ENCODE measurements around the gene CLIC1. TPM values are rescaled to one million over a fixed set of nuclear protein-coding genes. Genes with fewer than 3 reads are reported as not detected.

The CLIC1 gene
- total RNA-seq, 1 experiment from 2014 or later, result 374 TPM

DNA sequence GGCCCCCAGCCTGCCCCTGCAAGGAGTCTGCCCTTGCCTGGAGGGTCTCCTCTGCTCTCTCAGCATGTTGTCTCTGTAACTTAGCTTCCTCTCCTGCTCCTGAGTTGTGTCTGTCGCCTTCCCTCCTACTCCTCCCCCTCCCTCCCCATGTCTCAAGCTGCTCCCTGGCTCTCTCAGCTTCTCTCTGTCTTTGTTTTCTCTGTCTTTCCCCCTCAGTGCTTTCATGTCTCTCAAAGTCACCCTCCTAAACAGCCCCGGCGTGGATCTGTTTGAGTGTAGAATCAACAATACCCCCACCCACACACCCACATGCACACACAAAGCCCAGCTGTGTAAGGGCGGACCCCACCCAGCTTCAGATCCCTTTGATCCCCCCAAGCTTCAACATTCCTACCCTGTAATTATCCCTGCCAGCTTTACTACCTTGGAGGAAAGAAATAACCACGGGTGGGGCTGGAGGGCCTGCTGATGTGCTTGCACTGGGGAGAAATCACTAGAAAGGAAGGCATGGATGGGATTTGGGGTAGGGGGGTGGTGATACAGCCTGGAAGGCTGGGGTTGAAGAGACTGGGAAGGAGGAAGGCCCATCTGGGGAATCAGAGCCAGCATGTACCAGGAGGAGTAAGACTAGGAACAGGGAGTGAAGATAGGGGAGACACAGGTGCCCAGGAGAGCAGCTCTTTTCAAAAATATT, 22.2 kb downstream of the CLIC1 start:
- Mint-ChIP-seq H3K4me3 (ENCODE audit: unreplicated experiment) (peak overlapping the region; percentile 65), H3K27me3 (ENCODE audit: insufficient read depth, unreplicated experiment) (no peaks in the 10 kb centered on the region), H3K27ac (ENCODE audit: unreplicated experiment) (peak overlapping the region; percentile 98), H3K4me1 (ENCODE audit: low read depth, unreplicated experiment) (peaks cover 50% of the 10 kb centered on the region), H3K36me3 (ENCODE audit: insufficient read depth, unreplicated experiment) (peaks cover 5% of the 10 kb centered on the region), H3K9me3 (ENCODE audit: unreplicated experiment) (no peaks in the 10 kb centered on the region)
- no peaks in the 10 kb centered on the region for H3K27me3 ChIP-seq (replicated peaks; ENCODE audit: control insufficient read depth, insufficient read depth, low read length)
- peak; percentile 52 to 77 for DNase-seq
- BruUV-seq (replicated peaks), result no TSS peak
- intact Hi-C loops (cut with micrococcal nuclease; ENCODE audit: unreplicated experiment), result no loop called here
- TF ChIP-seq, protein P1, sequence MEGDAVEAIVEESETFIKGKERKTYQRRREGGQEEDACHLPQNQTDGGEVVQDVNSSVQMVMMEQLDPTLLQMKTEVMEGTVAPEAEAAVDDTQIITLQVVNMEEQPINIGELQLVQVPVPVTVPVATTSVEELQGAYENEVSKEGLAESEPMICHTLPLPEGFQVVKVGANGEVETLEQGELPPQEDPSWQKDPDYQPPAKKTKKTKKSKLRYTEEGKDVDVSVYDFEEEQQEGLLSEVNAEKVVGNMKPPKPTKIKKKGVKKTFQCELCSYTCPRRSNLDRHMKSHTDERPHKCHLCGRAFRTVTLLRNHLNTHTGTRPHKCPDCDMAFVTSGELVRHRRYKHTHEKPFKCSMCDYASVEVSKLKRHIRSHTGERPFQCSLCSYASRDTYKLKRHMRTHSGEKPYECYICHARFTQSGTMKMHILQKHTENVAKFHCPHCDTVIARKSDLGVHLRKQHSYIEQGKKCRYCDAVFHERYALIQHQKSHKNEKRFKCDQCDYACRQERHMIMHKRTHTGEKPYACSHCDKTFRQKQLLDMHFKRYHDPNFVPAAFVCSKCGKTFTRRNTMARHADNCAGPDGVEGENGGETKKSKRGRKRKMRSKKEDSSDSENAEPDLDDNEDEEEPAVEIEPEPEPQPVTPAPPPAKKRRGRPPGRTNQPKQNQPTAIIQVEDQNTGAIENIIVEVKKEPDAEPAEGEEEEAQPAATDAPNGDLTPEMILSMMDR (IDR thresholded peaks at IDR 0.05; ENCODE audit: insufficient read depth in 1 of 2, low read depth in 1 of 2, low read length in 1 of 2, severe bottlenecking in 1 of 2, unreplicated experiment in 1 of 2), result no peak
- H3K4me3 ChIP-seq (ENCODE audit: low read depth, low read length), result 0 out of 2 replicates have a peak overlapping the region, but pooled peaks have one; percentile 5
- peaks cover 44% of the 10 kb centered on the region for H3K4me1 ChIP-seq
- H3K9me3 ChIP-seq, result no peaks in the 10 kb centered on the region
- CTCF ChIA-PET, result interaction anchor here (0.7 to 1.7 kb wide), 5 partner anchors 15 to 93 kb away, joined by 3 to 6 read pairs (median 4); partner anchors contain the start of genes DDAH2 and LSM2
- POLR2A ChIA-PET, result interaction anchor here (0.8 to 1.9 kb wide), 6 partner anchors 11 to 149 kb away, joined by 3 to 11 read pairs (median 6); partner anchors contain the start of genes ABHD16A, CLIC1, HSPA1B and NEU1
- no peaks in the 10 kb centered on the region for H3K36me3 ChIP-seq (ENCODE audit: control insufficient read depth, insufficient read depth, low read length)

GRCh38 chr6:31713465-31713864, 22.9 kb downstream of the CLIC1 start:
- Mint-ChIP-seq H3K27me3 (ENCODE audit: insufficient read depth, unreplicated experiment) (no peaks in the 10 kb centered on the region), H3K36me3 (ENCODE audit: insufficient read depth, unreplicated experiment) (peaks cover 5% of the 10 kb centered on the region), H3K4me1 (ENCODE audit: low read depth, unreplicated experiment) (peaks cover 44% of the 10 kb centered on the region), H3K27ac (ENCODE audit: unreplicated experiment) (peak overlapping the region; percentile 98), H3K9me3 (ENCODE audit: unreplicated experiment) (no peaks in the 10 kb centered on the region), H3K4me3 (ENCODE audit: unreplicated experiment) (peak overlapping the region; percentile 65)
- Histone ChIP-seq H3K4me3 (ENCODE audit: low read depth, low read length) (no peak overlapping the region), H3K9me3 (no peaks in the 10 kb centered on the region), H3K4me1 (peaks cover 38% of the 10 kb centered on the region), H3K36me3 (ENCODE audit: control insufficient read depth, insufficient read depth, low read length) (no peaks in the 10 kb centered on the region), H3K27me3 (replicated peaks; ENCODE audit: control insufficient read depth, insufficient read depth, low read length) (no peaks in the 10 kb centered on the region)
- no peak for DNase-seq
- CTCF ChIA-PET, result interaction anchor here (1.0 to 1.7 kb wide), 4 partner anchors 16 to 93 kb away, joined by 3 to 6 read pairs (median 4); partner anchors contain the start of genes DDAH2 and LSM2
- BruUV-seq (replicated peaks), result no TSS peak
- intact Hi-C loops (cut with micrococcal nuclease; ENCODE audit: unreplicated experiment), result no loop called here
- POLR2A ChIA-PET, result interaction anchor here (0.9 to 1.9 kb wide), 3 partner anchors 10 to 149 kb away, joined by 5 to 11 read pairs (median 7); partner anchors contain the start of genes ABHD16A and NEU1
- TF ChIP-seq, protein P1 (IDR thresholded peaks at IDR 0.05; ENCODE audit: insufficient read depth in 1 of 2, low read depth in 1 of 2, low read length in 1 of 2, severe bottlenecking in 1 of 2, unreplicated experiment in 1 of 2), result no peak

DNA sequence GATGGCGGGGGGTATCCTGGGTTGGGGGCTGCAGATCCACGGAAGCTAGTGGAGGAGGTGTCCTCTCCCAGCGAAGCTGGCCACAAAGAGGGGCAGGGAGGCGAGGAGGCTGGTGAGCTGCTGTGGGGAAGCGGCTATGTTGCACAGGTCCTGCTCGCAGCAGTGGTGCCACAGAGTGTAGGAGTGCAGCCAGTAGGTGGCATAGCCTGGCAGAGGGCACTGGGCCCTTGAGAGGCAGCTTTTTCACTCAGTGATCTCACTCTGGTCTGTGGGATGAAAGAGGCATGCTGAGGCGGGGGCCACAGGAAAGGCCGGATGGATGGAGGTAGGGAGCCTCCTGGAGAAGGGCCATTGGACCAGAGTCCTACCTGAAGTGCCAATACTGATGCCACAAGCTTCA, 24.0 kb downstream of the CLIC1 start:
- H3K36me3 Mint-ChIP-seq (ENCODE audit: insufficient read depth, unreplicated experiment), result peaks cover 5% of the 10 kb centered on the region
- H3K27me3 Mint-ChIP-seq (ENCODE audit: insufficient read depth, unreplicated experiment), result no peaks in the 10 kb centered on the region
- no peaks in the 10 kb centered on the region for H3K9me3 Mint-ChIP-seq (ENCODE audit: unreplicated experiment)
- H3K4me3 Mint-ChIP-seq (ENCODE audit: unreplicated experiment), result peak overlapping the region; percentile 34
- no peaks in the 10 kb centered on the region for H3K27me3 ChIP-seq (replicated peaks; ENCODE audit: control insufficient read depth, insufficient read depth, low read length)
- DNase-seq, result no peak
- BruUV-seq (replicated peaks), result no TSS peak
- H3K4me3 ChIP-seq (ENCODE audit: low read depth, low read length), result no peak overlapping the region
- no peaks in the 10 kb centered on the region for H3K36me3 ChIP-seq (ENCODE audit: control insufficient read depth, insufficient read depth, low read length)
- ChIA-PET POLR2A (no interaction called here), CTCF (interaction anchor here (1.0 kb wide), 1 partner anchor 57 kb away, joined by 3 read pairs; no protein-coding TSS in a partner anchor)
- H3K9me3 ChIP-seq, result no peaks in the 10 kb centered on the region
- H3K4me1 Mint-ChIP-seq (ENCODE audit: low read depth, unreplicated experiment), result peaks cover 32% of the 10 kb centered on the region
- peaks cover 26% of the 10 kb centered on the region for H3K4me1 ChIP-seq
- peak overlapping the region; percentile 47 for H3K27ac Mint-ChIP-seq (ENCODE audit: unreplicated experiment)
- TF ChIP-seq, protein P1 (IDR thresholded peaks at IDR 0.05; ENCODE audit: insufficient read depth in 1 of 2, low read depth in 1 of 2, low read length in 1 of 2, severe bottlenecking in 1 of 2, unreplicated experiment in 1 of 2), result no peak
- intact Hi-C loops (cut with micrococcal nuclease; ENCODE audit: unreplicated experiment), result no loop called here
